GM12892 (cell line): ENCODE results near the gene HTRA2.

ENCODE experiments used
- POLR2A ChIP-seq: IDR thresholded peaks from 2 replicates; pipeline ENCODE4 v1.6.1; 2011; ENCODE audit warnings: low read depth, low read length, control low read depth
- TAF1 ChIP-seq: IDR thresholded peaks from 2 replicates; pipeline ENCODE4 v1.6.1; 2011; ENCODE audit warnings: low read depth, mild to moderate bottlenecking, control low read depth, low read length, borderline replicate concordance

DNA sequence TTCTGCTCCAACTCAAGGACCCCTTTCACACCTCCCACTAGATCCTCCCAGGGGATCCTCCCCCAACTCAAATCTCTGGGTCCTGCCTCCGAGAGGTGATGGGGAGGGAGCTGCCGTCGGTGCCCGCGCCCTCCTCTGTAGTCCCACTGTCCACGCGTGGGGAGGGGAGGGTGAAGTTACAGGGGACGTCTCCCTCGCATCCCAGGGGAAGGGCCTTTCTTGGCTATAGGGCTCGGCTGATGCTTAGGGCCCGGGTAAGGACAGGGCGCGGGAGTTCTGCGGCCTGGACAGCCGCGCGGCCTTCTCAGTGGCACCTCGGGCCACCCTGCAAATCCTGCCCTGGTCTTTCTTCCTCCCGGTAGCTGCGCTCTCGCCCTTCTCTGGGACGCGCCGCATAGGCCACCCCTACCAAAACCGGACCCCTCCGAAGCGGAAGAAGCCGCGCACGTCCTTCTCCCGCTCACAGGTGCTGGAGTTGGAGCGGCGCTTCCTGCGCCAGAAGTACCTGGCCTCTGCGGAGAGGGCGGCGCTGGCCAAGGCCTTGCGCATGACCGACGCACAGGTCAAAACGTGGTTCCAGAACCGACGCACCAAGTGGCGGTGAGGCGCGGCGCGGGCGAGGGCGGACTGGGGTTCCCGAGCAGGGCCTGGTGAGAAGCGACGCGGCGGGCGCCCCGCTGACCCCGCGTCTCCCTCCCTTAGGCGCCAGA lies 14.3 kb upstream of the HTRA2 start:
- no peak for TF ChIP-seq TAF1
- TF ChIP-seq POLR2A = no peak
